HEK293 (cell line): ENCODE results near the gene SIX4.

Source experiments
- BCL11A ChIP-seq: fragments of 450-650 bp; formaldehyde crosslinking; IDR thresholded peaks from 2 replicates; pipeline ENCODE4 v1.5.1; 2016; ENCODE audit warnings: low read depth, missing biosample characterization, missing genetic modification characterization
- GLIS1 ChIP-seq: fragments of 450-650 bp; formaldehyde crosslinking; IDR thresholded peaks from 2 replicates; pipeline ENCODE4 v1.5.1; 2016; ENCODE audit warnings: missing biosample characterization, missing genetic modification characterization
- HOXA7 ChIP-seq: sonication (generic); formaldehyde crosslinking; IDR thresholded peaks from 2 replicates; pipeline ENCODE4 v1.8.1; 2022; ENCODE audit warnings: missing genetic modification reagents, borderline replicate concordance
- RBAK ChIP-seq: fragments of 450-650 bp; formaldehyde crosslinking; IDR thresholded peaks from 2 replicates; pipeline ENCODE4 v1.5.1; 2016; ENCODE audit warnings: missing biosample characterization, missing genetic modification characterization
- SP3 ChIP-seq: fragments of 450-650 bp; formaldehyde crosslinking; IDR thresholded peaks from 2 replicates; pipeline ENCODE4 v1.5.1; 2016; ENCODE audit warnings: missing biosample characterization, missing genetic modification characterization
- ZNF239 ChIP-seq: fragments of 450-650 bp; formaldehyde crosslinking; IDR thresholded peaks from 2 replicates; pipeline ENCODE4 v1.5.1; 2016; ENCODE audit warnings: missing biosample characterization, missing genetic modification characterization
- ZSCAN30 ChIP-seq: fragments of 450-650 bp; IDR thresholded peaks from 2 replicates; pipeline ENCODE4 v1.5.1; 2018; ENCODE audit warnings: missing biosample characterization, mild to moderate bottlenecking, missing genetic modification characterization, moderate library complexity
- TF ChIP-seq, protein P1 (sequence below): fragments of 450-650 bp; formaldehyde crosslinking; IDR thresholded peaks from 2 replicates; pipeline ENCODE4 v1.5.1; 2016; ENCODE audit warnings: missing biosample characterization, missing genetic modification characterization
- TF ChIP-seq, protein P2 (sequence below): fragments of 450-650 bp; formaldehyde crosslinking; IDR thresholded peaks from 2 replicates; pipeline ENCODE4 v1.5.1; 2016; ENCODE audit warnings: missing biosample characterization, missing genetic modification characterization
- TF ChIP-seq, protein P3 (sequence below): fragments of 450-650 bp; formaldehyde crosslinking; IDR thresholded peaks from 2 replicates; pipeline ENCODE4 v1.5.1; 2016; ENCODE audit warnings: missing biosample characterization, missing genetic modification characterization, low read depth

DNA sequence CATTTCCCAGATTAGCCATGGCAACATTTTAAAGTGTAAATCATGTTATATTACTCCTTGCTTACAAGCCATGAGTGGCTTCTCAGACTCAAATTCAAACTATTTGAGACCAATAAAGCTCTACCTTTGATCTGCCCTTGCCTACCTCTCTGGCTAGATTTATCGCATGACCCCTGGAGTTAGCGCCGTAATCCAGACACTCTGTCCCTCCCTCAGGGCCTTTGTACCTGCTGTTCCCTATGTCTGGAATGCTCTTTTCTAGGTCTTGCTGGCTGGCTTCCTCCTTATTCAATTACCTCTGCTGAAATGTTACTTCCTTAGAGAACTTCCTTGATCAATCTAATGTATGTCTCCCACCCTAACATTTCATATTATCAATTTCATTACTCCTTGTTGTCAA lies 16.3 kb downstream of the SIX4 start:
- TF ChIP-seq, protein P1, sequence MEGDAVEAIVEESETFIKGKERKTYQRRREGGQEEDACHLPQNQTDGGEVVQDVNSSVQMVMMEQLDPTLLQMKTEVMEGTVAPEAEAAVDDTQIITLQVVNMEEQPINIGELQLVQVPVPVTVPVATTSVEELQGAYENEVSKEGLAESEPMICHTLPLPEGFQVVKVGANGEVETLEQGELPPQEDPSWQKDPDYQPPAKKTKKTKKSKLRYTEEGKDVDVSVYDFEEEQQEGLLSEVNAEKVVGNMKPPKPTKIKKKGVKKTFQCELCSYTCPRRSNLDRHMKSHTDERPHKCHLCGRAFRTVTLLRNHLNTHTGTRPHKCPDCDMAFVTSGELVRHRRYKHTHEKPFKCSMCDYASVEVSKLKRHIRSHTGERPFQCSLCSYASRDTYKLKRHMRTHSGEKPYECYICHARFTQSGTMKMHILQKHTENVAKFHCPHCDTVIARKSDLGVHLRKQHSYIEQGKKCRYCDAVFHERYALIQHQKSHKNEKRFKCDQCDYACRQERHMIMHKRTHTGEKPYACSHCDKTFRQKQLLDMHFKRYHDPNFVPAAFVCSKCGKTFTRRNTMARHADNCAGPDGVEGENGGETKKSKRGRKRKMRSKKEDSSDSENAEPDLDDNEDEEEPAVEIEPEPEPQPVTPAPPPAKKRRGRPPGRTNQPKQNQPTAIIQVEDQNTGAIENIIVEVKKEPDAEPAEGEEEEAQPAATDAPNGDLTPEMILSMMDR (tag by site-specific recombination) = no peak
- no peak for TF ChIP-seq GLIS1 (tag by site-specific recombination)
- TF ChIP-seq, protein P2, sequence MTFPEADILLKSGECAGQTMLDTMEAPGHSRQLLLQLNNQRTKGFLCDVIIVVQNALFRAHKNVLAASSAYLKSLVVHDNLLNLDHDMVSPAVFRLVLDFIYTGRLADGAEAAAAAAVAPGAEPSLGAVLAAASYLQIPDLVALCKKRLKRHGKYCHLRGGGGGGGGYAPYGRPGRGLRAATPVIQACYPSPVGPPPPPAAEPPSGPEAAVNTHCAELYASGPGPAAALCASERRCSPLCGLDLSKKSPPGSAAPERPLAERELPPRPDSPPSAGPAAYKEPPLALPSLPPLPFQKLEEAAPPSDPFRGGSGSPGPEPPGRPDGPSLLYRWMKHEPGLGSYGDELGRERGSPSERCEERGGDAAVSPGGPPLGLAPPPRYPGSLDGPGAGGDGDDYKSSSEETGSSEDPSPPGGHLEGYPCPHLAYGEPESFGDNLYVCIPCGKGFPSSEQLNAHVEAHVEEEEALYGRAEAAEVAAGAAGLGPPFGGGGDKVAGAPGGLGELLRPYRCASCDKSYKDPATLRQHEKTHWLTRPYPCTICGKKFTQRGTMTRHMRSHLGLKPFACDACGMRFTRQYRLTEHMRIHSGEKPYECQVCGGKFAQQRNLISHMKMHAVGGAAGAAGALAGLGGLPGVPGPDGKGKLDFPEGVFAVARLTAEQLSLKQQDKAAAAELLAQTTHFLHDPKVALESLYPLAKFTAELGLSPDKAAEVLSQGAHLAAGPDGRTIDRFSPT = no peak
- no peak for TF ChIP-seq HOXA7
- TF ChIP-seq, protein P3, sequence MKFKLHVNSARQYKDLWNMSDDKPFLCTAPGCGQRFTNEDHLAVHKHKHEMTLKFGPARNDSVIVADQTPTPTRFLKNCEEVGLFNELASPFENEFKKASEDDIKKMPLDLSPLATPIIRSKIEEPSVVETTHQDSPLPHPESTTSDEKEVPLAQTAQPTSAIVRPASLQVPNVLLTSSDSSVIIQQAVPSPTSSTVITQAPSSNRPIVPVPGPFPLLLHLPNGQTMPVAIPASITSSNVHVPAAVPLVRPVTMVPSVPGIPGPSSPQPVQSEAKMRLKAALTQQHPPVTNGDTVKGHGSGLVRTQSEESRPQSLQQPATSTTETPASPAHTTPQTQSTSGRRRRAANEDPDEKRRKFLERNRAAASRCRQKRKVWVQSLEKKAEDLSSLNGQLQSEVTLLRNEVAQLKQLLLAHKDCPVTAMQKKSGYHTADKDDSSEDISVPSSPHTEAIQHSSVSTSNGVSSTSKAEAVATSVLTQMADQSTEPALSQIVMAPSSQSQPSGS (tag by site-specific recombination) = no peak
- TF ChIP-seq RBAK = no peak
- TF ChIP-seq SP3 = no peak
- no peak for TF ChIP-seq BCL11A (tag by site-specific recombination)
- TF ChIP-seq ZSCAN30 (tag by site-specific recombination) = no peak
- TF ChIP-seq ZNF239 (tag by site-specific recombination) = no peak
